ENCODE results near the gene ZBTB16. TPM values are rescaled to one million over a fixed set of nuclear protein-coding genes. Genes with fewer than 3 reads are reported as not detected.

Gene ZBTB16
- total and polyA plus RNA-seq, 4 donors = 8.9 to 140 (median 34.5) TPM

- Histone ChIP-seq H3K9me3 (ENCODE audit: control insufficient read depth in 4 of 4, low read length in 3 of 4) (no peaks in the 10 kb centered on the region), H3K4me3 (ENCODE audit: low read depth in 1 of 3, low read length in 3 of 3) (no peak overlapping the region), H3K4me1 (ENCODE audit: control insufficient read depth in 4 of 4, insufficient read depth in 4 of 4, low read length in 3 of 4) (peaks cover 10 to 32% (median 23%) of the 10 kb centered on the region in 4 donors), H3K27me3 (ENCODE audit: control insufficient read depth in 4 of 4, insufficient read depth in 4 of 4, low read length in 3 of 4) (no peaks in the 10 kb centered on the region), H3K36me3 (ENCODE audit: control insufficient read depth in 4 of 4, insufficient read depth in 3 of 4, low read depth in 1 of 4, low read length in 3 of 4) (peaks cover 6 to 26% (median 17%) of the 10 kb centered on the region in 4 donors), H3K27ac (ENCODE audit: low read depth in 1 of 2, low read length in 2 of 2) (no peak overlapping the region), H3K9ac (ENCODE audit: low read depth in 1 of 2, low read length in 2 of 2) (no peak overlapping the region)
- 93% methylated on average over 6 of the region's 6 CpGs for WGBS
- DNase-seq (ENCODE audit: low spot score) = no peak
- TF ChIP-seq HNF4G (IDR thresholded peaks at IDR 0.05) (no peak), TAF1 (conservative IDR thresholded peaks at IDR 0.05) (no peak), FOXA1 (IDR thresholded peaks at IDR 0.05) (no peak), EGR1 (IDR thresholded peaks at IDR 0.05; ENCODE audit: low read depth in 2 of 2) (no peak), GABPA (IDR thresholded peaks at IDR 0.05 in 1 of 2, conservative IDR thresholded peaks at IDR 0.05 in 1 of 2) (no peak), FOXA2 (IDR thresholded peaks at IDR 0.05) (no peak), ATF3 (IDR thresholded peaks at IDR 0.05) (no peak), SP1 (IDR thresholded peaks at IDR 0.05) (no peak), MAX (IDR thresholded peaks at IDR 0.05) (no peak)
Measured at GRCh38 chr11:114185436-114185835, 125.9 kb downstream of the ZBTB16 start.

- Histone ChIP-seq H3K27me3 (ENCODE audit: control insufficient read depth in 4 of 4, insufficient read depth in 4 of 4, low read length in 3 of 4) (no peaks in the 10 kb centered on the region), H3K9ac (ENCODE audit: low read depth in 1 of 2, low read length in 2 of 2) (no peak overlapping the region), H3K9me3 (ENCODE audit: control insufficient read depth in 4 of 4, low read length in 3 of 4) (no peaks in the 10 kb centered on the region), H3K36me3 (ENCODE audit: control insufficient read depth in 4 of 4, insufficient read depth in 3 of 4, low read depth in 1 of 4, low read length in 3 of 4) (peaks cover 8 to 33% (median 24%) of the 10 kb centered on the region in 4 donors), H3K4me1 (ENCODE audit: control insufficient read depth in 4 of 4, insufficient read depth in 4 of 4, low read length in 3 of 4) (peaks cover 9 to 17% (median 13%) of the 10 kb centered on the region in 4 donors), H3K4me3 (ENCODE audit: low read depth in 1 of 3, low read length in 3 of 3) (no peak overlapping the region), H3K27ac (ENCODE audit: low read depth in 1 of 2, low read length in 2 of 2) (no peak overlapping the region)
- TF ChIP-seq RAD21 (IDR thresholded peaks at IDR 0.05) = no peak
- TF ChIP-seq HNF4A (conservative IDR thresholded peaks at IDR 0.05) = no peak
- TF ChIP-seq RXRA (IDR thresholded peaks at IDR 0.05) = no peak
- TF ChIP-seq ZBTB33 (IDR thresholded peaks at IDR 0.05) = no peak
- TF ChIP-seq FOXA2 (IDR thresholded peaks at IDR 0.05) = no peak
- TF ChIP-seq JUND (IDR thresholded peaks at IDR 0.05) = no peak
- TF ChIP-seq REST (IDR thresholded peaks at IDR 0.05) = no peak
- TF ChIP-seq YY1 (IDR thresholded peaks at IDR 0.05) = no peak
- TF ChIP-seq FOXA1 (IDR thresholded peaks at IDR 0.05) = no peak
- TF ChIP-seq GABPA (IDR thresholded peaks at IDR 0.05 in 1 of 2, conservative IDR thresholded peaks at IDR 0.05 in 1 of 2) = no peak
- TF ChIP-seq EGR1 (IDR thresholded peaks at IDR 0.05; ENCODE audit: low read depth in 2 of 2) = no peak
- TF ChIP-seq NR2F2 (IDR thresholded peaks at IDR 0.05) = no peak
- TF ChIP-seq ATF3 (IDR thresholded peaks at IDR 0.05) = no peak
- no peak for TF ChIP-seq CTCF (IDR thresholded peaks at IDR 0.05; ENCODE audit: low read depth, low read length, missing input control)
- TF ChIP-seq TAF1 (conservative IDR thresholded peaks at IDR 0.05) = no peak
- no peak for TF ChIP-seq SP1 (IDR thresholded peaks at IDR 0.05)
- DNase-seq (ENCODE audit: low spot score) = no peak
- WGBS = 88% methylated on average over 7 of the region's 7 CpGs
Measured at GRCh38 chr11:114187173-114187572, 127.7 kb downstream of the ZBTB16 start.

All from liver (tissue), 9 donors.